ENCODE data around the gene SPAG6. TPM values are rescaled to one million over a fixed set of nuclear protein-coding genes. Genes with fewer than 3 reads are reported as not detected.
A peak's percentile ranks its signal among the peaks of the same experiment; 100 is the strongest.

The SPAG6 gene
- total and polyA plus RNA-seq, 2 of the 4 experiments (the other 2 are of a cell fraction), result not detected

DNA sequence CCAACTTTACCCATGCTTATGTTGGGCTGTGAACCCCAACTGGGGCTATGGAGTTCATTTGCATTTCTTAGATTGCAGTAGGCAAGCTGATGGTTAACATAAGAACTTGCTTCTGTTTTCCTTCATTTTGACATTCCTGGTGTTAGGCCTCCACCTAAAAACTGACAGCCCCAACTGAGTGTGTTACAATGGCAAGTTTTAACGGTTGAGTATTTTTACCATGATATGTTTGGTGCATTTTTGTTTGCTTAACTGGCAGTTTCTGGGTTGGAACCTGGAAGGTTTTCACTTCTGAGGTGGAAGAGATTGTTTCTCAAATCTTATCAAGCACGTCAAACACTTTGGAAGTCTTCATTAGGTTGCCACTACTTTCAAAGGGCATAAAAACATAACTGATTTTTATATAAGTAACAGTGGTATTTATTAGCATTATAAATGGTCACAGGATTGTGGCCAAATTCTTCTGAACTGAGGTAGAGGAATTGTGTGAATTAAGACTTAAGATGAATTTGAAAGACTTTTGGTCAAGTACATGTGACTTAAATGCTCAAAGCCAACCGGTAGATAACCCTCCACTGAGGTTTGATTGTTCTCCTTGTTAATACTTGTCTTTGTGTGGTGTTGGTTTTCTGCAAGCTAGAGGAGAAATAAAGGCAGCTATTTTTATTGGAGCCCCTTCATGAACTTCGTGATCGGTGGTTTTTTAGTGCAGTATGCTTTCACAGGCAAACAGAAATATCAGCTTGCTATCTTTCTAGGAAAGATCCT, 21.6 kb upstream of the SPAG6 start (continued):
- no peak for TF ChIP-seq MXI1 (IDR thresholded peaks at IDR 0.05; ENCODE audit: borderline replicate concordance, low read depth, low read length)

DNA sequence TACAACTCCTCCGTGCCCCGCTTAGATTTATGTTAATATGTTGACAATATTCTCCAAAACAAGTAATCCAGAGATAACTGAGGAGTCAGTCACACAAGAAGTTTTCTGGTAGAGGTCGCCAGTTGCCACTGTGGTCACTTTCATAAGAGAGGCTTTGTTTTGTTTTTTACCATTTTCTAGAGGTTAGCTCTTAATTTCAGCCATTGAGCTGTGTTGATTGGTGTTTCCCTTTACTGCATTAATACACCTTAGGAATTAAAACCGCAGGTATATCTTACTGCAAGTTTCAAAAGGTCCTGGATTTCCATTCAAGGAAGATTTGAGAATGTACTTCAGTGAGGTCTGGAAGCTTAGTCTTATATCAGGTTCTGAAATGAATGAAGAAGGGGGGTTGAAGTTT, 20.9 kb upstream of the SPAG6 start:
- Histone ChIP-seq H2AK9ac (replicated peaks; ENCODE audit: low read depth, low read length, poor library complexity) (no peak overlapping the region), H4K91ac (ENCODE audit: insufficient read depth, low read depth, low read length) (no peak overlapping the region), H3K9me1 (ENCODE audit: insufficient read depth, low read length) (peaks cover 2% of the 10 kb centered on the region; the same call in 1 of the 2 replicates), H2BK15ac (ENCODE audit: low read depth, low read length) (no peak overlapping the region), H3K4me1 (ENCODE audit: control insufficient read depth, insufficient read depth, low read length) (no peaks in the 10 kb centered on the region; the same call in 1 of the 2 replicates), H3K4ac (ENCODE audit: low read depth, low read length) (no peak overlapping the region), H3K36me3 (ENCODE audit: control insufficient read depth, insufficient read depth, low read length) (peaks cover 5% of the 10 kb centered on the region), H3K27me3 (ENCODE audit: control insufficient read depth, insufficient read depth, low read length) (peaks cover 21% of the 10 kb centered on the region), H3K9ac (ENCODE audit: low read depth, low read length) (no peak overlapping the region), H3K14ac (replicated peaks; ENCODE audit: low read depth, low read length) (no peak overlapping the region), H4K8ac (ENCODE audit: low read depth in 2 of 2, low read length in 2 of 2) (no peak overlapping the region), H2AK5ac (ENCODE audit: low read depth, low read length) (no peak overlapping the region), H3K4me3 (ENCODE audit: insufficient read depth, low read depth, low read length) (no peak overlapping the region), H2BK20ac (ENCODE audit: low read depth, low read length) (no peak overlapping the region), H2BK120ac (ENCODE audit: low read depth, low read length) (no peak overlapping the region), H3K79me1 (ENCODE audit: low read depth in 1 of 2, low read length in 2 of 2) (peaks cover 27 to 31% of the 10 kb centered on the region in 2 experiments), H3K4me2 (ENCODE audit: low read depth, low read length) (peak overlapping the region; percentile 74; the same call in 1 of the 2 replicates), H4K20me1 (ENCODE audit: insufficient read depth, low read length) (peaks cover 13% of the 10 kb centered on the region; the same call in 1 of the 2 replicates), H3K56ac (ENCODE audit: extremely low read depth, insufficient read depth, low read length) (no peak overlapping the region), H2BK5ac (ENCODE audit: low read depth, low read length, poor library complexity, severe bottlenecking) (no peak overlapping the region), H3K9me3 (ENCODE audit: control insufficient read depth, insufficient read depth, low read length) (0 out of 2 replicates have a peak, but pooled peaks cover 3% of the 10 kb centered on the region), H3K23ac (ENCODE audit: low read depth, low read length) (no peak overlapping the region), H4K5ac (ENCODE audit: low read depth, low read length) (no peak overlapping the region), H3K27ac (ENCODE audit: insufficient read depth, low read length) (no peak overlapping the region), H3K18ac (ENCODE audit: low read depth, low read length) (no peak overlapping the region), H2AFZ (replicated peaks; ENCODE audit: low read length, poor library complexity) (no peak overlapping the region)
- BruUV-seq (replicated peaks), result no TSS peak
- intact Hi-C loops (cut with micrococcal nuclease) (loop anchor here (10.0 kb wide), 1 partner anchor 230 kb away; no protein-coding TSS in a partner anchor), dilution Hi-C loops (cut with HindIII; ENCODE audit: low sequenced_read_pairs, unreplicated experiment) (no loop called here), in situ Hi-C loops (cut with MboI; ENCODE audit: low sequenced_read_pairs) (loop anchor here (10.0 to 25.0 kb wide), 2 partner anchors 500 to 812 kb away; no protein-coding TSS in a partner anchor)
- no peak for ATAC-seq (ENCODE audit: low read depth)
- POLR2A ChIA-PET (ENCODE audit: unreplicated experiment), result interaction anchor here (0.6 kb wide), 1 partner anchor 9 kb away, joined by 3 read pairs; no protein-coding TSS in a partner anchor
- WGBS, 2 experiments (ENCODE audit: extremely low coverage in 2 of 2, insufficient read length in 1 of 2), result no CpG with 5 or more reads among the region's 4 CpGs
- CTCF ChIA-PET, result no interaction called here
- TF ChIP-seq RAD21 (IDR thresholded peaks at IDR 0.05; ENCODE audit: low read length) (no peak), CHD1 (IDR thresholded peaks at IDR 0.05; ENCODE audit: low read depth, low read length) (no peak), FOS (IDR thresholded peaks at IDR 0.05; ENCODE audit: low read depth, low read length) (no peak), MAFK (IDR thresholded peaks at IDR 0.05; ENCODE audit: low read depth, low read length) (no peak), MAZ (IDR thresholded peaks at IDR 0.05; ENCODE audit: borderline replicate concordance, low read depth, low read length) (no peak), BHLHE40 (IDR thresholded peaks at IDR 0.05; ENCODE audit: low read depth, low read length) (no peak), RFX5 (IDR thresholded peaks at IDR 0.05; ENCODE audit: low read depth, low read length) (no peak), NFE2L2 (IDR thresholded peaks at IDR 0.05; ENCODE audit: low read depth, low read length) (no peak), RCOR1 (IDR thresholded peaks at IDR 0.05; ENCODE audit: insufficient replicate concordance, low read length) (no peak), POLR2A (IDR thresholded peaks at IDR 0.05; ENCODE audit: low read depth, low read length) (no peak), CEBPB (IDR thresholded peaks at IDR 0.05; ENCODE audit: low read depth, low read length) (no peak)
- TF ChIP-seq, protein P1, sequence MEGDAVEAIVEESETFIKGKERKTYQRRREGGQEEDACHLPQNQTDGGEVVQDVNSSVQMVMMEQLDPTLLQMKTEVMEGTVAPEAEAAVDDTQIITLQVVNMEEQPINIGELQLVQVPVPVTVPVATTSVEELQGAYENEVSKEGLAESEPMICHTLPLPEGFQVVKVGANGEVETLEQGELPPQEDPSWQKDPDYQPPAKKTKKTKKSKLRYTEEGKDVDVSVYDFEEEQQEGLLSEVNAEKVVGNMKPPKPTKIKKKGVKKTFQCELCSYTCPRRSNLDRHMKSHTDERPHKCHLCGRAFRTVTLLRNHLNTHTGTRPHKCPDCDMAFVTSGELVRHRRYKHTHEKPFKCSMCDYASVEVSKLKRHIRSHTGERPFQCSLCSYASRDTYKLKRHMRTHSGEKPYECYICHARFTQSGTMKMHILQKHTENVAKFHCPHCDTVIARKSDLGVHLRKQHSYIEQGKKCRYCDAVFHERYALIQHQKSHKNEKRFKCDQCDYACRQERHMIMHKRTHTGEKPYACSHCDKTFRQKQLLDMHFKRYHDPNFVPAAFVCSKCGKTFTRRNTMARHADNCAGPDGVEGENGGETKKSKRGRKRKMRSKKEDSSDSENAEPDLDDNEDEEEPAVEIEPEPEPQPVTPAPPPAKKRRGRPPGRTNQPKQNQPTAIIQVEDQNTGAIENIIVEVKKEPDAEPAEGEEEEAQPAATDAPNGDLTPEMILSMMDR (conservative IDR thresholded peaks at IDR 0.05; ENCODE audit: low read depth, low read length), result no peak
- DNase-seq, result no peak
